Activated CD4-positive, alpha-beta T cell treated with anti-CD3 and anti-CD28 coated beads, Interleukin-2, amount 50 U/mL, for 16 hours (primary cell): ENCODE measurements around the gene UGT1A9.

ENCODE experiments used
- DNase-seq: peaks from one replicate; pipeline ENCODE4 v3.0.0-alpha.2; 2020

UGT1A9 gene

GRCh38 chr2:233764264-233764663, 92.6 kb downstream of the UGT1A9 start:
- DNase-seq, result no peak

GRCh38 chr2:233764761-233765160, 93.1 kb downstream of the UGT1A9 start:
- no peak for DNase-seq

- DNase-seq, result no peak
Measured at GRCh38 chr2:233766416-233766815, 94.7 kb downstream of the UGT1A9 start.

- no peak for DNase-seq
Measured at GRCh38 chr2:233768076-233768475, 96.4 kb downstream of the UGT1A9 start.

- no peak for DNase-seq
Measured at GRCh38 chr2:233769260-233769659, 97.6 kb downstream of the UGT1A9 start.

GRCh38 chr2:233772153-233772552, 100.5 kb downstream of the UGT1A9 start:
- no peak for DNase-seq

- DNase-seq, result no peak
Measured at GRCh38 chr2:233772583-233772982, 100.9 kb downstream of the UGT1A9 start.

GRCh38 chr2:233773854-233774253, 102.2 kb downstream of the UGT1A9 start:
- no peak for DNase-seq

GRCh38 chr2:233775414-233775813, 103.7 kb downstream of the UGT1A9 start:
- no peak for DNase-seq

- DNase-seq, result no peak
Measured at GRCh38 chr2:233778030-233778429, 106.3 kb downstream of the UGT1A9 start, which contains the start of gene MROH2A. Gene MROH2A (plus strand): TSS chr2:233778330. CDS start chr2:233779359, 1,029 bp downstream.

GRCh38 chr2:233779722-233780121, 108.0 kb downstream of the UGT1A9 start:
- no peak for DNase-seq

- no peak for DNase-seq
Measured at GRCh38 chr2:233780771-233781170, 109.1 kb downstream of the UGT1A9 start.

GRCh38 chr2:233789554-233789953, 117.9 kb downstream of the UGT1A9 start:
- no peak for DNase-seq

GRCh38 chr2:233791151-233791882, 119.6 kb downstream of the UGT1A9 start:
- DNase-seq, result no peak

GRCh38 chr2:233791883-233792329, 120.2 kb downstream of the UGT1A9 start:
- no peak for DNase-seq

GRCh38 chr2:233792720-233793119, 121.0 kb downstream of the UGT1A9 start:
- no peak for DNase-seq

- no peak for DNase-seq
Measured at GRCh38 chr2:233793465-233794127, 121.9 kb downstream of the UGT1A9 start.

- no peak for DNase-seq
Measured at GRCh38 chr2:233794128-233794658, 122.5 kb downstream of the UGT1A9 start.

GRCh38 chr2:233795735-233796171, 124.1 kb downstream of the UGT1A9 start:
- no peak for DNase-seq

GRCh38 chr2:233796254-233796653, 124.6 kb downstream of the UGT1A9 start:
- no peak for DNase-seq

- DNase-seq, result no peak
Measured at GRCh38 chr2:233798335-233799086, 126.8 kb downstream of the UGT1A9 start.

GRCh38 chr2:233799087-233799665, 127.5 kb downstream of the UGT1A9 start:
- no peak for DNase-seq

- no peak for DNase-seq
Measured at GRCh38 chr2:233799716-233800115, 128.0 kb downstream of the UGT1A9 start.
